DLD1 (cell line): ENCODE measurements around the gene METTL21C.

Experiments
- in situ Hi-C: cut with HindIII; loops from 2 replicates; pipeline ENCODE4 v1.10.0; 2017; ENCODE audit warnings: low sequenced_read_pairs

Gene METTL21C

GRCh38 chr13:102694937-102695336, at the start of gene METTL21C:
TSS of gene METTL21C (minus strand) at chr13:102695044. CDS start at chr13:102694498, 546 bp downstream.
- in situ Hi-C loops: no loop called here

GRCh38 chr13:102742506-102742905, 47.7 kb upstream of the METTL21C start:
- in situ Hi-C loops: no loop called here

- in situ Hi-C loops: no loop called here
These were observed 47.3 kb upstream of the METTL21C start for GRCh38 chr13:102742101-102742500.

- in situ Hi-C loops: no loop called here
These were observed 34.9 kb upstream of the METTL21C start for GRCh38 chr13:102729560-102730270.

GRCh38 chr13:102726430-102726829, 31.6 kb upstream of the METTL21C start:
- in situ Hi-C loops: no loop called here

GRCh38 chr13:102724923-102725322, 30.1 kb upstream of the METTL21C start:
- in situ Hi-C loops: no loop called here

GRCh38 chr13:102721800-102722231, 27.0 kb upstream of the METTL21C start:
- in situ Hi-C loops: no loop called here

- in situ Hi-C loops: no loop called here
These were observed 23.9 kb upstream of the METTL21C start for GRCh38 chr13:102718746-102719145.

- in situ Hi-C loops: no loop called here
These were observed 20.6 kb upstream of the METTL21C start for GRCh38 chr13:102715447-102715846.

GRCh38 chr13:102710261-102710679, 15.4 kb upstream of the METTL21C start:
- in situ Hi-C loops: no loop called here

GRCh38 chr13:102709536-102709935, 14.7 kb upstream of the METTL21C start:
- in situ Hi-C loops: no loop called here

GRCh38 chr13:102708991-102709390, 14.1 kb upstream of the METTL21C start:
- in situ Hi-C loops: no loop called here

GRCh38 chr13:102708211-102708610, 13.4 kb upstream of the METTL21C start:
- in situ Hi-C loops: no loop called here

- in situ Hi-C loops: no loop called here
These were observed 12.6 kb upstream of the METTL21C start for GRCh38 chr13:102707467-102707866.

- in situ Hi-C loops: no loop called here
These were observed 9.6 kb upstream of the METTL21C start for GRCh38 chr13:102704238-102705058.

- in situ Hi-C loops: no loop called here
These were observed 8.8 kb upstream of the METTL21C start for GRCh38 chr13:102703726-102704035.

- in situ Hi-C loops: no loop called here
These were observed 8.3 kb upstream of the METTL21C start for GRCh38 chr13:102702965-102703725.

- in situ Hi-C loops: no loop called here
These were observed 6.5 kb upstream of the METTL21C start for GRCh38 chr13:102701331-102701730.

- in situ Hi-C loops: no loop called here
These were observed 5.5 kb upstream of the METTL21C start for GRCh38 chr13:102700088-102701031.

GRCh38 chr13:102699504-102699903, 4.7 kb upstream of the METTL21C start:
- in situ Hi-C loops: no loop called here

- in situ Hi-C loops: no loop called here
These were observed 3.8 kb upstream of the METTL21C start for GRCh38 chr13:102698649-102698980.
